HCT116 (cell line): ENCODE data around the gene PHF10. TPM values are rescaled to one million over a fixed set of nuclear protein-coding genes. Genes with fewer than 3 reads are reported as not detected.

ENCODE experiments used
- ATAC-seq: fragments of 200-7000 bp; cut with Tn5 transposase; 2 replicates; pipeline ENCODE4 v1.9.1; 2020; ENCODE audit warnings: mild to moderate bottlenecking, moderate library complexity
- BruUV-seq: library from RNA; stranded (reverse); fragments of 400-500 nt; replicated peaks from 2 replicates; lab custom pipeline; 2021; lab: Mats Ljungman, UMichigan
- CTCF ChIA-PET: fragments of 300-600 bp; sonication (Branson Sonifier 250); formaldehyde crosslinking; loops from one replicate; lab custom pipeline; 2021; ENCODE audit warnings: antibody characterized with exemption; lab: Charles Lee
- POLR2A ChIA-PET: fragments of 300-600, 350-600 bp; sonication (Branson Sonifier 250); formaldehyde crosslinking; loops from one replicate; lab custom pipeline; 2021; ENCODE audit warnings: antibody characterized with exemption; lab: Charles Lee
- RAD21 ChIA-PET, 2 experiments: fragments of 300-600 bp; sonication (Branson Sonifier 250); formaldehyde crosslinking; loops; one replicate each; lab custom pipeline; 2023; ENCODE audit warnings: low total read pairs in 2 of 2; ENCODE audit not compliant: uncharacterized antibody in 2 of 2, unreplicated experiment in 2 of 2, low non-redundant PET in 1 of 2; lab: Charles Lee
- DNase-seq: peaks from one replicate; pipeline ENCODE4 v3.0.0-alpha.2; 2010; ENCODE audit warnings: low read depth, low spot score
- H2AFZ ChIP-seq: fragments of 200-600 bp; shearing (Covaris generic), sonication (generic); 2 replicates; pipeline ENCODE4 v1.6.1; 2017; ENCODE audit warnings: low read depth, mixed run types, mixed read lengths, antibody characterized with exemption, low read length; ENCODE audit not compliant: poor library complexity, severe bottlenecking
- H3K27ac ChIP-seq: 2 replicates; pipeline ENCODE4 v1.5.1; 2012; ENCODE audit warnings: low read depth, low read length
- H3K27me3 ChIP-seq: fragments of 200-600 bp; sonication (generic); 2 replicates; pipeline ENCODE4 v1.6.1; 2016; ENCODE audit warnings: mixed run types, low read length, mixed read lengths; ENCODE audit not compliant: insufficient read depth
- H3K36me3 ChIP-seq, 2 experiments: fragments of 200-500 bp in 1 of 2; fragments of 200-600 bp in 1 of 2; sonication (Bioruptor generic) in 1 of 2; sonication (generic) in 1 of 2; 2 replicates each; pipeline versions ENCODE4 v1.5.1 to v1.6.1; 2014 to 2016; ENCODE audit warnings: low read length in 2 of 2, inconsistent platforms in 1 of 2, mixed read lengths in 1 of 2, mixed run types in 1 of 2; ENCODE audit not compliant: insufficient read depth in 2 of 2, control insufficient read depth in 1 of 2
- H3K4me1 ChIP-seq, 2 experiments: fragments of 200-600 bp in 1 of 2; sonication (generic) in 1 of 2; 2 replicates each; pipeline versions ENCODE4 v1.5.1 to v1.6.1; 2012 to 2017; ENCODE audit warnings: low read length in 2 of 2, inconsistent platforms in 1 of 2, mild to moderate bottlenecking in 1 of 2, mixed read lengths in 1 of 2, mixed run types in 1 of 2, moderate library complexity in 1 of 2; ENCODE audit not compliant: insufficient read depth in 2 of 2, control insufficient read depth in 1 of 2
- H3K4me2 ChIP-seq: fragments of 200-600 bp; sonication (generic); 2 replicates; pipeline ENCODE4 v1.6.1; 2017; ENCODE audit warnings: mixed run types, low read length, mixed read lengths
- H3K4me3 ChIP-seq, 2 experiments: fragments of 200-600 bp in 1 of 2; sonication (generic) in 1 of 2; replicated peaks in 1 of 2; 2 replicates each; pipeline ENCODE4 v1.5.1; 2011 to 2016; ENCODE audit warnings: low read length in 2 of 2, control low read depth in 1 of 2, low read depth in 1 of 2, mild to moderate bottlenecking in 1 of 2, mixed read lengths in 1 of 2, mixed run types in 1 of 2
- H3K79me2 ChIP-seq: fragments of 200-600 bp; sonication (generic); 2 replicates; pipeline ENCODE4 v1.6.1; 2017; ENCODE audit warnings: mild to moderate bottlenecking, mixed run types, low read length, moderate library complexity, mixed read lengths; ENCODE audit not compliant: insufficient read depth
- H3K9ac ChIP-seq: fragments of 200-600 bp; sonication (generic); 2 replicates; pipeline ENCODE4 v1.6.1; 2016; ENCODE audit warnings: low read length, mixed read lengths
- H3K9me2 ChIP-seq: fragments of 200-600 bp; sonication (generic), shearing (Covaris generic); 2 replicates; pipeline ENCODE4 v1.6.1; 2017; ENCODE audit warnings: mixed run types, mild to moderate bottlenecking, moderate library complexity; ENCODE audit not compliant: insufficient read depth
- H3K9me3 ChIP-seq, 2 experiments: fragments of 200-500 bp in 1 of 2; fragments of 200-600 bp in 1 of 2; sonication (Bioruptor generic) in 1 of 2; sonication (generic) in 1 of 2; 2 replicates each; pipeline ENCODE4 v1.6.1; 2014 to 2017; ENCODE audit warnings: low read length in 2 of 2, mixed read lengths in 2 of 2, inconsistent platforms in 1 of 2, low read depth in 1 of 2, mild to moderate bottlenecking in 1 of 2, mixed run types in 1 of 2, moderate library complexity in 1 of 2; ENCODE audit not compliant: control insufficient read depth in 1 of 2, insufficient read depth in 1 of 2
- H4K20me1 ChIP-seq: fragments of 200-600 bp; sonication (generic), shearing (Covaris generic); 2 replicates; pipeline ENCODE4 v1.6.1; 2017; ENCODE audit warnings: mixed run types, mild to moderate bottlenecking, moderate library complexity; ENCODE audit not compliant: insufficient read depth
- CBX3 ChIP-seq: IDR thresholded peaks from 2 replicates; pipeline ENCODE4 v1.6.1; 2012; ENCODE audit warnings: low read depth
- CEBPB ChIP-seq: IDR thresholded peaks from 2 replicates; pipeline ENCODE4 v1.6.1; 2012; ENCODE audit warnings: low read depth
- EGR1 ChIP-seq: IDR thresholded peaks from 2 replicates; pipeline ENCODE4 v1.6.1; 2012; ENCODE audit warnings: low read depth
- POLR2A ChIP-seq: IDR thresholded peaks from 2 replicates; pipeline ENCODE4 v1.7.0; 2011; ENCODE audit warnings: borderline replicate concordance; ENCODE audit not compliant: insufficient read depth, insufficient read length; ENCODE audit errors: extremely low read depth
- RAD21 ChIP-seq: IDR thresholded peaks from 2 replicates; pipeline ENCODE4 v1.6.1; 2012; ENCODE audit warnings: low read depth, mild to moderate bottlenecking
- SIN3A ChIP-seq: IDR thresholded peaks from 2 replicates; pipeline ENCODE4 v1.6.1; 2012; ENCODE audit warnings: low read depth
- YY1 ChIP-seq: IDR thresholded peaks from 2 replicates; pipeline ENCODE4 v1.6.1; 2011; ENCODE audit warnings: low read length, low read depth, moderate library complexity, mild to moderate bottlenecking; ENCODE audit not compliant: insufficient replicate concordance; ENCODE audit errors: extremely low read depth
- intact Hi-C: fragments of 100-400 bp; cut with micrococcal nuclease; formaldehyde crosslinking; loops from 2 replicates; pipeline ENCODE4 v1.10.0; 2022
- total RNA-seq: library from RNA; stranded (reverse); gene quantifications from one replicate; pipeline ENCODE4 v1.2.1, GENCODE V29; 2021; ENCODE audit not compliant: unreplicated experiment
- TF ChIP-seq, protein P1 (sequence below): IDR thresholded peaks from 2 replicates; pipeline ENCODE4 v1.6.1; 2011; ENCODE audit warnings: mild to moderate bottlenecking, low read length, moderate library complexity; ENCODE audit not compliant: insufficient replicate concordance; ENCODE audit errors: extremely low read depth
- TF ChIP-seq, protein P2 (sequence below), 3 experiments: fragments of 200-600 bp in 1 of 3; sonication (generic) in 1 of 3; IDR thresholded peaks in 2 of 3; conservative IDR thresholded peaks in 1 of 3; 2 replicates each; pipeline ENCODE4 v1.5.1; 2012 to 2017; ENCODE audit warnings: low read depth in 2 of 3, low read length in 2 of 3, antibody characterized with exemption in 1 of 3, borderline replicate concordance in 1 of 3, control low read depth in 1 of 3, mild to moderate bottlenecking in 1 of 3, mixed read lengths in 1 of 3, mixed run types in 1 of 3, moderate library complexity in 1 of 3; ENCODE audit not compliant: insufficient read depth in 1 of 3

Gene PHF10
- total RNA-seq, 1 experiment from 2014 or later, result 45.5 TPM

DNA sequence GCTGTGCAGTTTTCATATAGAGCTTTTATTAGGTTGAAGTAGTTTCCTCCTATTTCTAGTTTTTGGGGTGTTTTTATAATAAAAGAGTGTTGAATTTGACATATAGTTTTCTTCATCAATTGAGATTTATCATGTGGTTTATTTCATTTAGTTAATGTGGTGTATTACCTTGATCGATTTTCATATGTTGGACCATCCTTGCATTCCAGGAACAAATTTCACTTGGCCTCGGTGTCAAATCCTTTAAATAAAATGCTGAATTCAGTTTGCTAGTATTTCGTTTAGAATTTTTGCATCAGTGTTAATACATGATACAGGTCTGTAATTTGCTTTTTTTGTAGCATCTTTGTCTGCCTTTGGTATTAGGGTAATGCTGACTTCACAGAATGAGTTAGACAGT, 21.1 kb upstream of the PHF10 start:
- RAD21 ChIA-PET, result no interaction called here
- Histone ChIP-seq H3K9me3 (peaks cover 0 to 5% of the 10 kb centered on the region in 2 experiments; a peak in 1 of 4 replicates), H3K4me3 (no peak overlapping the region), H2AFZ (no peak overlapping the region), H4K20me1 (no peaks in the 10 kb centered on the region), H3K4me1 (peaks cover 0 to 7% of the 10 kb centered on the region in 2 experiments; a peak in 3 of 4 replicates), H3K36me3 (0 out of 4 replicates have a peak, but pooled peaks cover 0 to 5% of the 10 kb centered on the region in 2 experiments), H3K9me2 (no peaks in the 10 kb centered on the region), H3K79me2 (peaks cover 12% of the 10 kb centered on the region), H3K9ac (no peak overlapping the region), H3K4me2 (no peak overlapping the region), H3K27me3 (no peaks in the 10 kb centered on the region), H3K27ac (no peak overlapping the region)
- CTCF ChIA-PET, result no interaction called here
- intact Hi-C loops, result no loop called here
- DNase-seq, result no peak
- no peak for TF ChIP-seq EGR1
- TF ChIP-seq, protein P1, sequence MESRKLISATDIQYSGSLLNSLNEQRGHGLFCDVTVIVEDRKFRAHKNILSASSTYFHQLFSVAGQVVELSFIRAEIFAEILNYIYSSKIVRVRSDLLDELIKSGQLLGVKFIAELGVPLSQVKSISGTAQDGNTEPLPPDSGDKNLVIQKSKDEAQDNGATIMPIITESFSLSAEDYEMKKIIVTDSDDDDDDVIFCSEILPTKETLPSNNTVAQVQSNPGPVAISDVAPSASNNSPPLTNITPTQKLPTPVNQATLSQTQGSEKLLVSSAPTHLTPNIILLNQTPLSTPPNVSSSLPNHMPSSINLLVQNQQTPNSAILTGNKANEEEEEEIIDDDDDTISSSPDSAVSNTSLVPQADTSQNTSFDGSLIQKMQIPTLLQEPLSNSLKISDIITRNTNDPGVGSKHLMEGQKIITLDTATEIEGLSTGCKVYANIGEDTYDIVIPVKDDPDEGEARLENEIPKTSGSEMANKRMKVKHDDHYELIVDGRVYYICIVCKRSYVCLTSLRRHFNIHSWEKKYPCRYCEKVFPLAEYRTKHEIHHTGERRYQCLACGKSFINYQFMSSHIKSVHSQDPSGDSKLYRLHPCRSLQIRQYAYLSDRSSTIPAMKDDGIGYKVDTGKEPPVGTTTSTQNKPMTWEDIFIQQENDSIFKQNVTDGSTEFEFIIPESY, result no peak
- TF ChIP-seq CBX3, result no peak
- TF ChIP-seq CEBPB, result no peak
- TF ChIP-seq RAD21, result no peak
- no peak for TF ChIP-seq SIN3A
- TF ChIP-seq POLR2A, result no peak
- no peak for TF ChIP-seq YY1
- TF ChIP-seq, protein P2, sequence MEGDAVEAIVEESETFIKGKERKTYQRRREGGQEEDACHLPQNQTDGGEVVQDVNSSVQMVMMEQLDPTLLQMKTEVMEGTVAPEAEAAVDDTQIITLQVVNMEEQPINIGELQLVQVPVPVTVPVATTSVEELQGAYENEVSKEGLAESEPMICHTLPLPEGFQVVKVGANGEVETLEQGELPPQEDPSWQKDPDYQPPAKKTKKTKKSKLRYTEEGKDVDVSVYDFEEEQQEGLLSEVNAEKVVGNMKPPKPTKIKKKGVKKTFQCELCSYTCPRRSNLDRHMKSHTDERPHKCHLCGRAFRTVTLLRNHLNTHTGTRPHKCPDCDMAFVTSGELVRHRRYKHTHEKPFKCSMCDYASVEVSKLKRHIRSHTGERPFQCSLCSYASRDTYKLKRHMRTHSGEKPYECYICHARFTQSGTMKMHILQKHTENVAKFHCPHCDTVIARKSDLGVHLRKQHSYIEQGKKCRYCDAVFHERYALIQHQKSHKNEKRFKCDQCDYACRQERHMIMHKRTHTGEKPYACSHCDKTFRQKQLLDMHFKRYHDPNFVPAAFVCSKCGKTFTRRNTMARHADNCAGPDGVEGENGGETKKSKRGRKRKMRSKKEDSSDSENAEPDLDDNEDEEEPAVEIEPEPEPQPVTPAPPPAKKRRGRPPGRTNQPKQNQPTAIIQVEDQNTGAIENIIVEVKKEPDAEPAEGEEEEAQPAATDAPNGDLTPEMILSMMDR (IDR thresholded peaks at IDR 0.05 in 2 of 3, conservative IDR thresholded peaks at IDR 0.05 in 1 of 3; ENCODE audit: borderline replicate concordance in 1 of 3, insufficient read depth in 1 of 3, low read depth in 2 of 3, low read length in 2 of 3), result no peak
- POLR2A ChIA-PET, result no interaction called here
- no peak for ATAC-seq
- no TSS peak for BruUV-seq
